HepG2 (cell line): ENCODE measurements around the gene PRR5L. TPM values are rescaled to one million over a fixed set of nuclear protein-coding genes. Genes with fewer than 3 reads are reported as not detected.

Source experiments
- ARID3A ChIP-seq: IDR thresholded peaks from 2 replicates; pipeline ENCODE4 v1.6.1; 2012; ENCODE audit warnings: low read depth, low read length, improper control_type of control experiment
- EHMT2 ChIP-seq: fragments of 200-600 bp; sonication (generic); IDR thresholded peaks from 2 replicates; pipeline ENCODE4 v1.7.0; 2017; ENCODE audit warnings: antibody characterized with exemption, low read depth, low read length, borderline replicate concordance
- FOXP4 ChIP-seq: sonication (generic); formaldehyde crosslinking; IDR thresholded peaks from 2 replicates; pipeline ENCODE4 v1.4.0; 2020; ENCODE audit warnings: missing genetic modification reagents
- HMGXB3 ChIP-seq: sonication (generic); formaldehyde crosslinking; IDR thresholded peaks from 2 replicates; pipeline ENCODE4 v1.4.0; 2020; ENCODE audit warnings: missing genetic modification reagents, borderline replicate concordance
- HNRNPK ChIP-seq: fragments of 200-400 bp; formaldehyde crosslinking; IDR thresholded peaks from 2 replicates; pipeline ENCODE4 v1.6.1; 2018; ENCODE audit warnings: low read length, low read depth, moderate library complexity, mild to moderate bottlenecking; ENCODE audit not compliant: poor library complexity, severe bottlenecking
- LCORL ChIP-seq, 2 experiments: fragments of 450-650 bp in 1 of 2; sonication (generic) in 1 of 2; formaldehyde crosslinking in 1 of 2; IDR thresholded peaks; 2 replicates each; pipeline versions ENCODE4 v1.5.0 to v1.6.1; 2017 to 2020; ENCODE audit warnings: antibody characterized with exemption in 1 of 2, missing genetic modification reagents in 1 of 2
- MTERF4 ChIP-seq: sonication (generic); formaldehyde crosslinking; IDR thresholded peaks from 2 replicates; pipeline ENCODE4 v1.8.0; 2023; ENCODE audit warnings: mild to moderate bottlenecking, missing genetic modification reagents
- NR2C2 ChIP-seq: sonication (generic); formaldehyde crosslinking; IDR thresholded peaks from 2 replicates; pipeline ENCODE4 v1.4.0; 2020; ENCODE audit warnings: missing genetic modification reagents, mild to moderate bottlenecking, moderate library complexity, borderline replicate concordance
- SP140L ChIP-seq: sonication (generic); formaldehyde crosslinking; IDR thresholded peaks from 2 replicates; pipeline ENCODE4 v1.4.0; 2020; ENCODE audit warnings: missing genetic modification reagents, borderline replicate concordance
- SRSF9 ChIP-seq: fragments of 200-400 bp; formaldehyde crosslinking; IDR thresholded peaks from 2 replicates; pipeline ENCODE4 v1.6.1; 2018; ENCODE audit warnings: borderline replicate concordance, mild to moderate bottlenecking, low read depth, low read length; ENCODE audit not compliant: insufficient read depth, poor library complexity, severe bottlenecking
- THAP11 ChIP-seq: IDR thresholded peaks from 2 replicates; pipeline ENCODE4 v1.6.1; 2016; ENCODE audit warnings: missing biosample characterization, missing genetic modification reagents
- ZBTB42 ChIP-seq: sonication (generic); formaldehyde crosslinking; IDR thresholded peaks from 2 replicates; pipeline ENCODE4 v1.5.0; 2020; ENCODE audit warnings: mild to moderate bottlenecking, missing genetic modification reagents
- ZBTB7A ChIP-seq: sonication (generic); formaldehyde crosslinking; IDR thresholded peaks from 2 replicates; pipeline ENCODE4 v1.8.0; 2022; ENCODE audit warnings: mild to moderate bottlenecking, missing genetic modification reagents
- ZNF224 ChIP-seq: sonication (generic); formaldehyde crosslinking; IDR thresholded peaks from 2 replicates; pipeline ENCODE4 v1.5.0; 2020; ENCODE audit warnings: mild to moderate bottlenecking, missing genetic modification reagents
- ZNF878 ChIP-seq: sonication (generic); formaldehyde crosslinking; IDR thresholded peaks from 2 replicates; pipeline ENCODE4 v1.8.1; 2023; ENCODE audit warnings: mild to moderate bottlenecking, missing genetic modification reagents, moderate library complexity
- ZXDC ChIP-seq: sonication (generic); formaldehyde crosslinking; IDR thresholded peaks from 2 replicates; pipeline ENCODE4 v1.5.0; 2020; ENCODE audit warnings: mild to moderate bottlenecking, missing genetic modification reagents
- polyA plus RNA-seq, 8 experiments: library from polyadenylated mRNA; depleted of rRNA in 3 of 8; stranded (reverse) in 7 of 8; unstranded in 1 of 8; fragments of >200 nt; fragmentation: Illumina TruSeq in 4 of 8; extraction: Trizol in 4 of 8; gene quantifications; 2 replicates each; pipeline versions ENCODE4 v1.2.1 to v1.2.3, GENCODE V29; 2011 to 2016; ENCODE audit warnings: low read depth in 4 of 8, missing spikeins in 1 of 8, mixed read lengths in 1 of 8; ENCODE audit not compliant: insufficient read depth in 1 of 8
- total RNA-seq, 5 experiments: library from RNA; depleted of rRNA; stranded (reverse); fragments of >200 nt; fragmentation: Illumina TruSeq; extraction: Trizol; gene quantifications; 2 replicates each; pipeline ENCODE4 v1.2.3, GENCODE V29; 2016; ENCODE audit warnings: low read depth in 1 of 5

The PRR5L gene
- total and polyA plus RNA-seq, 2 of the 13 experiments (the other 11 are each of a cell fraction or from before 2014, with no cell fraction given) = 0.16 TPM; not detected in 1

GRCh38 chr11:36289226-36289852 is 6.7 kb upstream of the PRR5L start, which contains the start of gene COMMD9 (continued):
- TF ChIP-seq HMGXB3 (CRISPR knock-in tag) (peak; percentile 90), SP140L (CRISPR knock-in tag) (no peak), ZNF224 (CRISPR knock-in tag) (no peak), EHMT2 (no peak), NR2C2 (CRISPR knock-in tag) (peak; percentile 82), ZBTB42 (CRISPR knock-in tag) (no peak), SRSF9 (no peak), ZXDC (peak; percentile 78; the same call in 1 of the 2 replicates), MTERF4 (CRISPR knock-in tag) (no peak), ZNF878 (0 out of 2 replicates have a peak, but pooled peaks have one; percentile 2), ARID3A (no peak), LCORL (IDR thresholded peaks at IDR 0.05) (0 out of 2 replicates have a peak, but pooled peaks have one; percentile 34), LCORL (CRISPR knock-in tag; IDR thresholded peaks at IDR 0.05) (no peak), FOXP4 (CRISPR knock-in tag) (peak; percentile 50), THAP11 (CRISPR knock-in tag) (peak; percentile 100), ZBTB7A (no peak; the same call in 1 of the 2 replicates), HNRNPK (no peak)
